ENCODE results near the gene SAMD10.

SAMD10 gene

DNA sequence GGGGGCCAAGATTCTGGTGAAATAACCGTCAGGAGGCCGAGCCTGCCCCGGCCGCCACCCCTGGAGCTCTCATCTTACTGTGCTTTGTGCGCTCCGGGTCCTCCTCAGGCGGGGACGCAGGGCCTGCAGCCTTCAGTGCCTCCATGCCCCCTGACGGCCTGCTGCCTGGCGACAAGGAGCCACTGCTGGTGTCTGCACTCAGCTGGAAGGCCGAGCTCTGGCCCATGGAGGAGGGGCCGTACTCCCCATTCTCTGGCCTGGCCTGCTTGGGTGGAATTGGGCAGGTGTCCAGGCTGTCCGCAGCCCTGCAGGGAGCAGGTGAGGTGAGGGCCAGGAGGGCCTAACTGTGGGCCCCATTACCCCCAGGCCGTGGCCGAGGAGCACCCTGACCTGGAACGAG, 15.0 kb downstream of the SAMD10 start:
- Histone ChIP-seq H3K36me3 (ENCODE audit: control insufficient read depth in 2 of 2, insufficient read depth in 1 of 2, low read length in 2 of 2) (peaks cover 0 to 79% of the 10 kb centered on the region in 2 experiments; a peak in 1 of 3 replicates), H3K4me1 (ENCODE audit: control insufficient read depth, insufficient read depth, low read length) (0 out of 2 replicates have a peak, but pooled peaks cover 2% of the 10 kb centered on the region), H3K27ac (ENCODE audit: extremely low read depth, low read depth, low read length) (no peak overlapping the region), H3K9me3 (ENCODE audit: control insufficient read depth, insufficient read depth, low read depth, low read length) (no peaks in the 10 kb centered on the region), H3K4me3 (ENCODE audit: low read depth, low read length) (no peak overlapping the region)
- CTCF ChIA-PET = interaction anchor here (0.6 kb wide), 1 partner anchor 99 kb away, joined by 4 read pairs; the partner anchor contains the start of gene TPD52L2
- TF ChIP-seq ZNF140 (tag by site-specific recombination; IDR thresholded peaks at IDR 0.05) = no peak
- TF ChIP-seq SP2 (tag by site-specific recombination; IDR thresholded peaks at IDR 0.05) = no peak
- no peak for TF ChIP-seq ZNF214 (tag by site-specific recombination; IDR thresholded peaks at IDR 0.05; ENCODE audit: borderline replicate concordance)
- no peak for TF ChIP-seq ZNF560 (tag by site-specific recombination; IDR thresholded peaks at IDR 0.05; ENCODE audit: borderline replicate concordance)
- TF ChIP-seq ZNF266 (tag by site-specific recombination; IDR thresholded peaks at IDR 0.05; ENCODE audit: low read depth) = no peak
- TF ChIP-seq ZNF324 (tag by site-specific recombination; IDR thresholded peaks at IDR 0.05) = no peak
- no peak for TF ChIP-seq CTCF (tag by site-specific recombination; IDR thresholded peaks at IDR 0.05)
- TF ChIP-seq ZNF221 (tag by site-specific recombination; IDR thresholded peaks at IDR 0.05; ENCODE audit: borderline replicate concordance) = no peak
- TF ChIP-seq OSR2 (tag by site-specific recombination; IDR thresholded peaks at IDR 0.05) = no peak
- TF ChIP-seq BCL11B (tag by site-specific recombination; IDR thresholded peaks at IDR 0.05; ENCODE audit: low read depth) = no peak
- TF ChIP-seq ZFP41 (tag by site-specific recombination; IDR thresholded peaks at IDR 0.05; ENCODE audit: borderline replicate concordance) = no peak
- no peak for TF ChIP-seq KLF7 (tag by site-specific recombination; IDR thresholded peaks at IDR 0.05; ENCODE audit: borderline replicate concordance)
- no peak for TF ChIP-seq ZFP3 (tag by site-specific recombination; IDR thresholded peaks at IDR 0.05; ENCODE audit: low read depth)
- no peak for TF ChIP-seq ZNF202 (tag by site-specific recombination; IDR thresholded peaks at IDR 0.05; ENCODE audit: borderline replicate concordance)
- no peak for TF ChIP-seq ZNF114 (tag by site-specific recombination; IDR thresholded peaks at IDR 0.05)
- POLR2A ChIA-PET = interaction anchor here (0.7 to 1.1 kb wide), 2 partner anchors 8 to 425 kb away, joined by 3 read pairs; partner anchors contain the start of gene UCKL1

DNA sequence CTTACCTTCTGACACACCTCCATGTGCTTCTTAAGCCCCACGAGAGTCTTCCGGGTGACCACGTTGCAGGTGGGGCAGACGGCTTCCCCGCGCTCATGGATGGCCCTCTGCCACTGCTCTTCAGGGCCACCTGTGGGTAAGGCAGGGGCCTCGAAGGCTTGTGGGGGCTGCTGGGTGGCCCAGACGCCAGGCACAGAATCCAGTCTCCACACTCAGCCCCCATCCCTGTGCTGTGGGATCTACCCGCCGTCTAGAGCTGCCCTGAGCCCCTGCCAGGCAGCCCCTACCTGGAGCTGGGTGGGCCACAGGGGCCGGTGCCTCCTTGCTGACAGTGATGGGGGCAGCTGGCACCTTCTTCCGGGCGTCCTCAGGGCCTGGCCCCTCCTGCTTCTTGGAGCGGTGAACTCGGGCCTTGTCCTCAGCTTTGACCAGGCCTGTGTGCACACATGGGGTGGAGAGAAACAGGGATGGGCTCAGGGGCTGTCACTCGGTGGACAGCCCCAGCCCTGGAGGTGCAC, 15.6 kb downstream of the SAMD10 start:
- Histone ChIP-seq H3K4me1 (ENCODE audit: control insufficient read depth, insufficient read depth, low read length) (0 out of 2 replicates have a peak, but pooled peaks cover 4% of the 10 kb centered on the region), H3K27ac (ENCODE audit: extremely low read depth, low read depth, low read length) (no peak overlapping the region), H3K36me3 (ENCODE audit: control insufficient read depth in 2 of 2, insufficient read depth in 1 of 2, low read length in 2 of 2) (peaks cover 0 to 85% of the 10 kb centered on the region in 2 experiments; a peak in 1 of 3 replicates), H3K4me3 (ENCODE audit: low read depth, low read length) (no peak overlapping the region), H3K9me3 (ENCODE audit: control insufficient read depth, insufficient read depth, low read depth, low read length) (no peaks in the 10 kb centered on the region)
- POLR2A ChIA-PET = interaction anchor here (0.7 to 1.1 kb wide), 2 partner anchors 8 to 425 kb away, joined by 3 read pairs; partner anchors contain the start of gene UCKL1
- CTCF ChIA-PET = no interaction called here
- TF ChIP-seq, protein P1, sequence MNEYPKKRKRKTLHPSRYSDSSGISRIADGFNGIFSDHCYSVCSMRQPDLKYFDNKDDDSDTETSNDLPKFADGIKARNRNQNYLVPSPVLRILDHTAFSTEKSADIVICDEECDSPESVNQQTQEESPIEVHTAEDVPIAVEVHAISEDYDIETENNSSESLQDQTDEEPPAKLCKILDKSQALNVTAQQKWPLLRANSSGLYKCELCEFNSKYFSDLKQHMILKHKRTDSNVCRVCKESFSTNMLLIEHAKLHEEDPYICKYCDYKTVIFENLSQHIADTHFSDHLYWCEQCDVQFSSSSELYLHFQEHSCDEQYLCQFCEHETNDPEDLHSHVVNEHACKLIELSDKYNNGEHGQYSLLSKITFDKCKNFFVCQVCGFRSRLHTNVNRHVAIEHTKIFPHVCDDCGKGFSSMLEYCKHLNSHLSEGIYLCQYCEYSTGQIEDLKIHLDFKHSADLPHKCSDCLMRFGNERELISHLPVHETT (tag by site-specific recombination; IDR thresholded peaks at IDR 0.05) = no peak
- TF ChIP-seq ZNF174 (tag by site-specific recombination; IDR thresholded peaks at IDR 0.05) (no peak), ZNF132 (tag by site-specific recombination; IDR thresholded peaks at IDR 0.05; ENCODE audit: borderline replicate concordance) (no peak), SETDB1 (IDR thresholded peaks at IDR 0.05; ENCODE audit: insufficient read length, low read length) (no peak), ZNF555 (tag by site-specific recombination; conservative IDR thresholded peaks at IDR 0.05) (no peak), SCRT2 (tag by site-specific recombination; IDR thresholded peaks at IDR 0.05) (no peak), ZNF561 (tag by site-specific recombination; IDR thresholded peaks at IDR 0.05; ENCODE audit: borderline replicate concordance) (no peak), BCL11B (tag by site-specific recombination; IDR thresholded peaks at IDR 0.05; ENCODE audit: low read depth) (no peak), ZNF792 (tag by site-specific recombination; IDR thresholded peaks at IDR 0.05) (no peak), ZNF776 (tag by site-specific recombination; IDR thresholded peaks at IDR 0.05; ENCODE audit: borderline replicate concordance) (no peak)
- TF ChIP-seq, protein P2, sequence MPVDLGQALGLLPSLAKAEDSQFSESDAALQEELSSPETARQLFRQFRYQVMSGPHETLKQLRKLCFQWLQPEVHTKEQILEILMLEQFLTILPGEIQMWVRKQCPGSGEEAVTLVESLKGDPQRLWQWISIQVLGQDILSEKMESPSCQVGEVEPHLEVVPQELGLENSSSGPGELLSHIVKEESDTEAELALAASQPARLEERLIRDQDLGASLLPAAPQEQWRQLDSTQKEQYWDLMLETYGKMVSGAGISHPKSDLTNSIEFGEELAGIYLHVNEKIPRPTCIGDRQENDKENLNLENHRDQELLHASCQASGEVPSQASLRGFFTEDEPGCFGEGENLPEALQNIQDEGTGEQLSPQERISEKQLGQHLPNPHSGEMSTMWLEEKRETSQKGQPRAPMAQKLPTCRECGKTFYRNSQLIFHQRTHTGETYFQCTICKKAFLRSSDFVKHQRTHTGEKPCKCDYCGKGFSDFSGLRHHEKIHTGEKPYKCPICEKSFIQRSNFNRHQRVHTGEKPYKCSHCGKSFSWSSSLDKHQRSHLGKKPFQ (tag by site-specific recombination; IDR thresholded peaks at IDR 0.05) = no peak
- TF ChIP-seq, protein P3, sequence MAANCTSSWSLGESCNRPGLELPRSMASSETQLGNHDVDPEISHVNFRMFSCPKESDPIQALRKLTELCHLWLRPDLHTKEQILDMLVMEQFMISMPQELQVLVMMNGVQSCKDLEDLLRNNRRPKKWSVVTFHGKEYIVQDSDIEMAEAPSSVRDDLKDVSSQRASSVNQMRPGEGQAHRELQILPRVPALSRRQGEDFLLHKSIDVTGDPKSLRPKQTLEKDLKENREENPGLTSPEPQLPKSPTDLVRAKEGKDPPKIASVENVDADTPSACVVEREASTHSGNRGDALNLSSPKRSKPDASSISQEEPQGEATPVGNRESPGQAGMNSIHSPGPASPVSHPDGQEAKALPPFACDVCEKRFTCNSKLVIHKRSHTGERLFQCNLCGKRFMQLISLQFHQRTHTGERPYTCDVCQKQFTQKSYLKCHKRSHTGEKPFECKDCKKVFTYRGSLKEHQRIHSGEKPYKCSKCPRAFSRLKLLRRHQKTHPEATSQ (tag by site-specific recombination; IDR thresholded peaks at IDR 0.05) = no peak
